HG03139 (cell line): ENCODE results near the gene RCN2.

Source experiments
- ATAC-seq: cut with Tn5 transposase; IDR thresholded peaks from one replicate; pipeline ENCODE4 v1.9.1; 2021; ENCODE audit not compliant: unreplicated experiment

RCN2 gene

GRCh38 chr15:76994001-76994400 is 62.5 kb downstream of the RCN2 start:
- no peak for ATAC-seq

GRCh38 chr15:76994496-76994895 is 62.9 kb downstream of the RCN2 start:
- no peak for ATAC-seq

- peak; percentile 63 for ATAC-seq
Measured at GRCh38 chr15:76994971-76995945, 63.7 kb downstream of the RCN2 start, which contains the start of gene PSTPIP1. Gene PSTPIP1, plus strand, starts transcription at chr15:76995126. Its CDS starts 448 bp downstream, at chr15:76995574.

GRCh38 chr15:76996076-76996525 is 64.6 kb downstream of the RCN2 start:
- ATAC-seq, result no peak

GRCh38 chr15:76996526-76997401 is 65.2 kb downstream of the RCN2 start:
- no peak for ATAC-seq

- ATAC-seq, result no peak
Measured at GRCh38 chr15:76998663-76999285, 67.2 kb downstream of the RCN2 start.

GRCh38 chr15:76999996-77000395 is 68.4 kb downstream of the RCN2 start:
- ATAC-seq, result no peak

- ATAC-seq, result no peak
Measured at GRCh38 chr15:77001351-77001750, 69.8 kb downstream of the RCN2 start.

GRCh38 chr15:77001966-77002365 is 70.4 kb downstream of the RCN2 start:
- no peak for ATAC-seq

- no peak for ATAC-seq
Measured at GRCh38 chr15:77002436-77002835, 70.9 kb downstream of the RCN2 start.

- ATAC-seq, result peak; percentile 62
Measured at GRCh38 chr15:77002954-77003912, 71.7 kb downstream of the RCN2 start.
